CD14-positive monocyte (primary cell): ENCODE data around the gene ACTRT2. TPM values are rescaled to one million over a fixed set of nuclear protein-coding genes. Genes with fewer than 3 reads are reported as not detected.
A peak's percentile ranks its signal among the peaks of the same experiment; 100 is the strongest.

ENCODE experiments used
- DNase-seq, 3 donors: peaks; one replicate each; pipeline ENCODE4 v3.0.0-alpha.2; 2011 to 2022
- H2AFZ ChIP-seq: 2 replicates; pipeline ENCODE4 v1.6.0; 2012; ENCODE audit warnings: mild to moderate bottlenecking, low read depth, low read length, inconsistent platforms; ENCODE audit not compliant: insufficient read depth, poor library complexity, severe bottlenecking
- H3K27ac ChIP-seq, 2 donors: 1 replicate in 1 of 2; 2 replicates in 1 of 2; pipeline ENCODE4 v1.5.1; 2012 to 2013; ENCODE audit warnings: low read length in 2 of 2, control low read depth in 1 of 2, inconsistent platforms in 1 of 2, low read depth in 1 of 2, mild to moderate bottlenecking in 1 of 2
- H3K27me3 ChIP-seq, 2 donors: one replicate each; pipeline versions ENCODE4 v1.6.0 to v1.6.1; 2011 to 2013; ENCODE audit warnings: low read length in 2 of 2; ENCODE audit not compliant: control insufficient read depth in 2 of 2, insufficient read depth in 2 of 2
- H3K36me3 ChIP-seq, 2 donors: replicated peaks in 1 of 2; 1 replicate in 1 of 2; 2 replicates in 1 of 2; pipeline versions ENCODE4 v1.5.1 to v1.6.1; 2012 to 2013; ENCODE audit warnings: low read length in 2 of 2, control low read depth in 1 of 2, inconsistent platforms in 1 of 2, mild to moderate bottlenecking in 1 of 2; ENCODE audit not compliant: insufficient read depth in 2 of 2, control insufficient read depth in 1 of 2
- H3K4me1 ChIP-seq, 2 donors: 1 replicate in 1 of 2; 2 replicates in 1 of 2; pipeline versions ENCODE4 v1.5.1 to v1.6.1; 2012 to 2013; ENCODE audit warnings: low read length in 2 of 2, control low read depth in 1 of 2, inconsistent platforms in 1 of 2, mild to moderate bottlenecking in 1 of 2, moderate library complexity in 1 of 2; ENCODE audit not compliant: insufficient read depth in 2 of 2, control insufficient read depth in 1 of 2
- H3K4me2 ChIP-seq: replicated peaks from 2 replicates; pipeline ENCODE3; 2012; ENCODE audit warnings: low read length, moderate library complexity, mild to moderate bottlenecking; ENCODE audit not compliant: poor library complexity, severe bottlenecking; ENCODE audit errors: extremely low read depth
- H3K4me3 ChIP-seq, 3 experiments: fragments of 200-600 bp in 1 of 3; sonication (generic) in 1 of 3; replicated peaks in 1 of 3; 1 replicate in 2 of 3; 2 replicates in 1 of 3; pipeline ENCODE4 v1.5.1; 2011 to 2013; ENCODE audit warnings: low read length in 3 of 3, mild to moderate bottlenecking in 3 of 3, control low read depth in 2 of 3, low read depth in 2 of 3, inconsistent platforms in 1 of 3, moderate library complexity in 1 of 3
- H3K79me2 ChIP-seq: 2 replicates; pipeline ENCODE4 v1.6.0; 2012; ENCODE audit warnings: mild to moderate bottlenecking, control low read depth, inconsistent platforms, low read length, moderate library complexity; ENCODE audit not compliant: insufficient read depth
- H3K9ac ChIP-seq: 2 replicates; pipeline ENCODE4 v1.6.0; 2017; ENCODE audit warnings: low read length, mild to moderate bottlenecking; ENCODE audit not compliant: insufficient read depth, poor library complexity, severe bottlenecking
- H3K9me3 ChIP-seq, 2 donors: replicated peaks in 1 of 2; 1 replicate in 1 of 2; 2 replicates in 1 of 2; pipeline versions ENCODE4 v1.5.1 to v1.6.1; 2012 to 2013; ENCODE audit warnings: low read length in 2 of 2, control low read depth in 1 of 2; ENCODE audit not compliant: control insufficient read depth in 1 of 2, insufficient read depth in 1 of 2
- H4K20me1 ChIP-seq: 2 replicates; pipeline ENCODE4 v1.6.0; 2012; ENCODE audit warnings: mild to moderate bottlenecking, low read length, control low read depth, moderate library complexity; ENCODE audit not compliant: insufficient read depth
- H3K27ac Mint-ChIP-seq, 7 donors: one replicate each; pipeline ENCODE4 v1.8.0; 2020; ENCODE audit warnings: mild to moderate bottlenecking in 7 of 7, mixed read lengths in 7 of 7, moderate library complexity in 6 of 7, inconsistent platforms in 2 of 7
- H3K27me3 Mint-ChIP-seq, 3 donors: one replicate each; pipeline ENCODE4 v1.8.0; 2021 to 2022; ENCODE audit warnings: low read depth in 3 of 3, mild to moderate bottlenecking in 3 of 3, mixed read lengths in 3 of 3, moderate library complexity in 3 of 3, inconsistent platforms in 1 of 3
- H3K36me3 Mint-ChIP-seq, 2 donors: one replicate each; pipeline ENCODE4 v1.8.0; 2020; ENCODE audit warnings: mixed read lengths in 2 of 2, inconsistent platforms in 1 of 2, mild to moderate bottlenecking in 1 of 2
- H3K4me1 Mint-ChIP-seq: one replicate; pipeline ENCODE4 v1.8.0; 2020; ENCODE audit warnings: mild to moderate bottlenecking, mixed read lengths
- H3K4me3 Mint-ChIP-seq, 2 donors: one replicate each; pipeline ENCODE4 v1.8.0; 2020; ENCODE audit warnings: mild to moderate bottlenecking in 2 of 2, mixed read lengths in 2 of 2, moderate library complexity in 1 of 2
- H3K9me3 Mint-ChIP-seq, 7 donors: one replicate each; pipeline ENCODE4 v1.8.0; 2020 to 2022; ENCODE audit warnings: mixed read lengths in 7 of 7, mild to moderate bottlenecking in 6 of 7, moderate library complexity in 6 of 7, inconsistent platforms in 2 of 7
- CTCF ChIP-seq: fragments of 200-600 bp; IDR thresholded peaks from one replicate; pipeline ENCODE4 v1.8.0; 2022; ENCODE audit warnings: antibody characterized with exemption, mild to moderate bottlenecking
- WGBS: methylation state at CpG from one replicate; pipeline ENCODE4 v1.1.5; 2013; ENCODE audit warnings: missing lambda C conversion rate; ENCODE audit not compliant: insufficient coverage; 5-methylcytosine and 5-hydroxymethylcytosine counted together
- intact Hi-C, 2 donors: fragments of 100-400 bp; cut with micrococcal nuclease; formaldehyde crosslinking; loops; one replicate each; pipeline versions ENCODE4 v1.15.0 to v1.15.1; 2023
- polyA plus RNA-seq, 3 donors: library from polyadenylated mRNA; depleted of rRNA in 1 of 3; unstranded in 2 of 3; stranded (reverse) in 1 of 3; fragments of 300-500 nt in 2 of 3; fragments of >200 nt in 1 of 3; fragmentation: Illumina TruSeq in 2 of 3; gene quantifications; 1 replicate in 2 of 3; 2 replicates in 1 of 3; pipeline ENCODE4 v1.2.3, GENCODE V29; 2012 to 2021

ACTRT2 gene
- polyA plus RNA-seq, 3 donors, result not detected

- no peaks in the 10 kb centered on the region for H3K36me3 ChIP-seq
- H3K4me2 ChIP-seq, result no peak overlapping the region
- 2% methylated on average over 91 of the region's 97 CpGs for WGBS
- Mint-ChIP-seq H3K27me3 (peaks cover 45 to 70% (median 46%) of the 10 kb centered on the region in 3 donors), H3K4me3 (peak overlapping the region in 1 of 2 donors; percentile 94), H3K36me3 (peaks cover 0 to 2% of the 10 kb centered on the region in 2 donors), H3K4me1 (peaks cover 5% of the 10 kb centered on the region), H3K27ac (no peak overlapping the region), H3K9me3 (peaks cover 0 to 9% (median 2%) of the 10 kb centered on the region in 7 donors)
- no peak for TF ChIP-seq CTCF
- H3K27ac ChIP-seq, result no peak overlapping the region
- no peaks in the 10 kb centered on the region for H3K79me2 ChIP-seq
- no peak overlapping the region for H3K9ac ChIP-seq
- peaks cover 17 to 50% of the 10 kb centered on the region in 2 donors for H3K27me3 ChIP-seq
- H3K4me1 ChIP-seq, result peaks cover 0 to 10% of the 10 kb centered on the region in 2 donors
- intact Hi-C loops, result no loop called here
- no peak for DNase-seq
- no peak overlapping the region for H3K4me3 ChIP-seq
- H4K20me1 ChIP-seq, result no peaks in the 10 kb centered on the region
- H3K9me3 ChIP-seq, result peaks cover 0 to 10% of the 10 kb centered on the region in 2 donors
- H2AFZ ChIP-seq, result no peak overlapping the region
Observed at GRCh38 chr1:3067671-3068563, 46.6 kb downstream of the ACTRT2 start.

GRCh38 chr1:3068564-3069431 is 47.5 kb downstream of the ACTRT2 start, which contains the start of gene PRDM16:
Gene PRDM16 (plus strand): TSS chr1:3069203. CDS start chr1:3069260, 57 bp downstream.
- WGBS, result under 1% methylated on average over 103 of the region's 106 CpGs
- Histone ChIP-seq H3K9ac (peak within 1 kb of the TSS; percentile 4), H3K27me3 (peaks cover 21 to 57% of the 10 kb centered on the region in 2 donors), H3K36me3 (no peaks in the 10 kb centered on the region), H4K20me1 (no peaks in the 10 kb centered on the region), H2AFZ (no peak within 1 kb of the TSS), H3K4me1 (peaks cover 0 to 10% of the 10 kb centered on the region in 2 donors), H3K4me3 (peak within 1 kb of the TSS; percentile 2 to 69 (median 26)), H3K9me3 (peaks cover 0 to 10% of the 10 kb centered on the region in 2 donors), H3K79me2 (no peaks in the 10 kb centered on the region), H3K27ac (no peak within 1 kb of the TSS), H3K4me2 (peak within 1 kb of the TSS; percentile 70)
- no peak for TF ChIP-seq CTCF
- Mint-ChIP-seq H3K36me3 (peaks cover 0 to 2% of the 10 kb centered on the region in 2 donors), H3K4me1 (peaks cover 5% of the 10 kb centered on the region), H3K27me3 (peaks cover 50 to 79% (median 50%) of the 10 kb centered on the region in 3 donors), H3K4me3 (peak within 1 kb of the TSS; percentile 78 to 94), H3K27ac (no peak within 1 kb of the TSS), H3K9me3 (peaks cover 0 to 9% (median 2%) of the 10 kb centered on the region in 7 donors)
- no peak for DNase-seq
- intact Hi-C loops, result no loop called here
